T-helper 2 cell treated with Interferon-gamma antibody and Interleukin-4, amounts not matched to agents 100 ng/mL and 5 ng/mL, for 36 hours (primary cell): ENCODE results near the gene PHKB. TPM values are rescaled to one million over a fixed set of nuclear protein-coding genes. Genes with fewer than 3 reads are reported as not detected.
"Not testable (repeated sequence)": the region's sequence is repeated elsewhere in the genome, so short reads cannot be mapped to it uniquely, and the experiment has no call there.

Source experiments
- intact Hi-C: fragments of 100-400 bp; cut with micrococcal nuclease; formaldehyde crosslinking; loops from one replicate; pipeline ENCODE4 v1.15.1; 2023
- total RNA-seq: library from RNA; stranded (reverse); gene quantifications from 2 replicates; pipeline ENCODE4 v1.2.3, GENCODE V29; 2022

The PHKB gene
- total RNA-seq, 1 donor from 2014 or later, result 42.7 TPM

DNA sequence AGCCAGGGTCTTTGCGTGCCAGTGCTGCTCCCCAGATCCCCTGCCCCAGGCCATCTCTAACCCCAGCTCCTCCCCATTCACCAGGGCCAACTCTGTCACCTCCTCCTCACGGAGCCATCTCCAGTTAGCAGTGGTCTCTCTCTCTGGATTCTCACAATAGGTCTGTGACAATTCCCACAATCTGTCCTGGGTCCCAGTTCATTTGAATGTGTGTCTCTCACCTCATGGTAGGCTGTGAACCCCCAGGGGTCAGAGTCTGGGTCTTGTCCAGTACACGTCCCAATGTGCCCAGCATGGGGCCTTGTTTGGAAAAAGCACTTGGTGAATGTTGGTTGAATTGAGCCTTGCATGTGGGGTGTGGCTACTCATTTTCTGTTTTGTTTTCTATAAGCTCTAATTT lies 205.3 kb downstream of the PHKB start:
- intact Hi-C loops, result no loop called here

DNA sequence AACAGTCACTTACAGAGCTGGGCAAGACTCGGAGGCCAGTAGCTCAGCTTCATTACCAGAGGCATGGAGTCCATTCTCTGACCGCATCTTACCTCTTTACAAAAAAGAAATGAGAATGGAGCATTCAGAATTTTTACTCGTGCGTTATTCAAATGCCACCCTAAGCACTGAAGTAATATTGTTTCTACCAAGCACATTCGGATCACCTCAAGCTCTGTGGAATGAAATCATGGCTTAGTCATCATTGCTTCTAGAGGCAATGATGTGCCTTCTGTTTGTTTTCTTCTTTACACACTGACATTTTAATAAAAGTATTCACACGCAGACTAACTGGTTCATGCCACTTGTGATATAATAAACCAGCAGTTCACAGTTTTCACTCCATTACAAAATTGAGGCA lies 206.8 kb downstream of the PHKB start:
- intact Hi-C loops, result no loop called here

DNA sequence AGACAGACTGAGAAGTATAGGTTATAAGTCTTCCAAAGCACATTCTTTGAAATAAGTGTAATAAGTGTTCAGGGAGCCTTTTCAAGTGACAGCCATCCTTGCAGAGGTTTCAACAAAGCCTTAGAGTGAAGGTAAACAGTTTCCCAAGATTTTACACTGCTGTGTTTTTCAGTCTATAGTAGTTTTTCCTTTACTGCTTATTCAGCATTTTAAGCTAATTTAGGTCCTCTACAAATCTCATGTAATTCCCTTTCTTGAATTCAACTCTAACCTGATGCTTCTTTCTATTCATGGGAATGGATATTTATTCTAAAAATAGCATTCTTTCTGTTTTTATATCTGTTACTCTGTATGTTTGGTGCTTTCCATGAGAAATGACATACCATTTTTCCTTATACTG lies 211.3 kb downstream of the PHKB start:
- intact Hi-C loops, result no loop called here

DNA sequence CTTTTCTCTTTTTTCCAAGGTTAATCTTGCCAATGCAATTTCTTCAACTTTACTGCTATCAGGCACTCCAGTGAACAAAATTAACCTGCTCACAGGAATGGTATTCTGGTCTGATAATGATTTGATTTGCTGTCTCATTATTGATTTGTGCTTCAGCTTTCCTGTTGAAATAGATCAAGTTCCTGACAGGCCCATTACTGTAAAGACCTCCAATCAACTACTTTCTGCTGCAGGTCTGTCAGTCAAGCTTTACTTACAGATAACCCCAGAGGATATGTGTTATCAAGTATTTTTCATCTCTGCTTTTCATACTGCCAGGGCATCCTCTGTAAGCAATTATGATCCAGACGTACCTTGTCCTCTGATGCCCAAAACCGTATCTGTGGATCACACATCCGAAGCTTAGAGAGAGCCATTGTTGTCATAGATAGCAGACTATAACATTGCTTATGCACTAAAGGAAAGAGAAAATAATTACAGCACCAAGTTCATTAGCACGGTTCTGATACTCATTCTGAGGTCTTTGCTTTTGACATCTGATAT lies 215.6 kb downstream of the PHKB start:
- intact Hi-C loops, result no loop called here

DNA sequence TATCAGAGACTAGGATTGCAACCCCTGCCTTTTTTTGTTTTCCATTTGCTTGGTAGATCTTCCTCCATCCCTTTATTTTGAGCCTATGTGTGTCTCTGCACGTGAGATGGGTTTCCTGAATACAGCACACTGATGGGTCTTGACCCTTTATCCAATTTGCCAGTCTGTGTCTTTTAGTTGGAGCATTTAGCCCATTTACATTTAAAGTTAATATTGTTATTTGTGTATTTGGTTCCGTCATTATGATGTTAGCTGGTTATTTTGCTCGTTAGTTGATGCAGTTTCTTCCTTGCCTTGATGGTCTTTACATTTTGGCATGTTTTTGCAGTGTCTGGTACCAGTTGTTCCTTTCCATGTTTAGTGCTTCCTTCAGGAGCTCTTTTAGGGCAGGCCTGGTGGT lies 220.4 kb downstream of the PHKB start:
- intact Hi-C loops, result not testable (repeated sequence)

DNA sequence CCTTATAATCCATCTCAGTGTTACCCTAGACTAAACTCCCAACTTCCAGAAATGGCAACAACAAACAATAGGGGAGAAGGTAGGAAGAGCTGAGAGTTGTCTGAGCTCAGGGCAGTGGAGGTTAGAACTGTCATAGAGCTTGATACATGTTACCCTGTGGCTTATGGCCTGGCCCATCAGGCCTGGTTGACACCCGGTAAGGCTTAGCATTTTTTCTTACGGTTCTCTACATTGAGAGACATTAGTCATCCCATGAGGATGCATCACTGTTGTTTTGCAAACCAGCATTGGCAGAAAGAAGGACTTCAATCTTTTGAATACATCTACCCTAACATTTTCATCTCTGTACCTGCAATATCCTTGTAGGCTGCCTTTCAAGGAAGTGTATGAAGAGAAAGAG lies 226.6 kb downstream of the PHKB start:
- intact Hi-C loops, result no loop called here

DNA sequence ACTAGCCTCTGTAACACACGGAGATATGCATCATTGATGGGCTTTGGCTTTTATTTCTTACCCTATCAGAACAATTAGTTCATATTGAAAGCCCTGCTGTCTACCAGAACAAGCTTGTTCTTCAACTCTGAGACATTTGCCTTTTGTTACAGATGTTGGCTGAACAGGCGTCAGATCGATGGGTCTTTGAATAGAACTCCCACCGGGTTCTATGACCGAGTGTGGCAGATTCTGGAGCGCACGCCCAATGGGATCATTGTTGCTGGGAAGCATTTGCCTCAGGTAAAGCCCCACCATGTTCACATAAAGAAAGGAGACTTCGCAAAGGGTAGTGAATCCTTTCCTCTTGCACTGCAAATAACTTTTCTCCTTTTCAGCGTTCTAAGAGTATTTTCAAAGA lies 232.1 kb downstream of the PHKB start:
- intact Hi-C loops, result no loop called here

DNA sequence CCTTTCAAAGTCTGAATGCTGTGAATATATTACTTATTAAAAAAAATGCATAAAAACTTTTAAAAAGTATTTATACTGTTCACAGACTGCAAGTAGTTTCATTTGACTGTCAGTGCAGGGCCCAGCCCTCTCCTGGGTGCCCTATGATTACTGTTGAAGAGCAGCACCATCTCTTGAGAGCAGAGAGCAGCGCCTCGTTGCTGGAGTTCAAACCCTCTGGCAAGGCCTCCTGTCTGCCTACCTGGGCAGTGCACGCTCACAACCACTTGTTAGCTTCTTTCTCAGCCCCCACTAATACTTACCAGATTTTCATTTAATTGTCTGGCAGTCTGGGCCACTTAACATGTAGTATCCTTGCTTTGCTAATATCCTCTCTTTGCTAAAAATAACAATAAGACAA lies 233.4 kb downstream of the PHKB start:
- intact Hi-C loops, result no loop called here

DNA sequence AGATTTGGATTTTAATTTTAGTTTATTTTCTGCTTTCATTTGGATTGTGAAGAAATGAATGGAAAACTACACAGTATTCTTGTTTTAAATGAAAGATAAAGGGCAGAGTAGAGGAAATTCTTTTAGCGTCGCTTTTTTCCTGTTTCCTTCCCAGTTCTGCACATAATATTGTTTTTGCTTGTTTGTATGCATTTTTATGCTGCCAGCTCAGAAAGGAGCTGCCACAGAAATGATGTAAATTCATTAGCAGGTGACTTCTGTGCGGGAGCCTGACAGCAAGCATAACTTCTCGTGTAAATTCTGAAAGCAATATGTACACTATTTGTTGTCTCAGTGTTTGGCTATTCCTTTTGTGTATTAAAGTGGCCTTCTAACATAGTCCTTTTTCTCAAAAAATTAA lies 234.6 kb downstream of the PHKB start:
- intact Hi-C loops, result no loop called here

DNA sequence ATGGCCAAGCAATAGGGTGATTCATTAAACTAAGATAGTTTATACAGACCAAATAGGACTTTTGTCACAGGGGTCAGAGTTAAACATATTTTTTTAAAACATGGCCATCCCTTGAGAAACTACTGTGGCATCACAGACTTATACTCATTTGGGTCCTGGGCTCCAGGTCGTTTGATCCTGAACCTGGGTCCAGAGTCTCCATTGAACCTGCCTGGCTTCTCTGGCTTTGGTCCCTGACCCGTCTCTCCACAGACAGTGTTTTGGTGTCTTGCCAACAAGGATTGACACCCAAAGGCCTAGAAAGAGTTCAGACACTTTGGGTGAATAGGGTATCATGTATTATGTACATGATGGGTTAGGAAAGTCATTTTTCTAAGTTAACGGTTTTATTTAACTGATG lies 236.7 kb downstream of the PHKB start:
- intact Hi-C loops, result no loop called here

DNA sequence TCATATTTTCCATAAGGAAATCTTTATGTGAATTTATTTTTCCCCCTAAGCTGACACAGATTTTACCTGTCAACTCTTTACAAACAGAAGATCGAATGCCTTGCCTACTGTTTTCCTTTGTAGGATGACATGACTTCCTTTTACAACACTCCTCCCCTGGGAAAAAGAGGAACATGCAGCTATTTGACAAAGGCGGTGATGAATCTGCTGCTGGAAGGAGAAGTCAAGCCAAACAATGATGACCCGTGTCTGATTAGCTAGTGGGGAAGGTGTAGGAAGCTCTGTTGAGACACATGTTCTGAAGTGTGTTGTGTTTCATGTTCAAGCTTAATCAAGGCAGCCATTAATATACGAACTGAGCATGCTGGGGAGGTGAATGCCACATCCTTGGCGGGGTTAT lies 238.0 kb downstream of the PHKB start:
- intact Hi-C loops, result no loop called here

DNA sequence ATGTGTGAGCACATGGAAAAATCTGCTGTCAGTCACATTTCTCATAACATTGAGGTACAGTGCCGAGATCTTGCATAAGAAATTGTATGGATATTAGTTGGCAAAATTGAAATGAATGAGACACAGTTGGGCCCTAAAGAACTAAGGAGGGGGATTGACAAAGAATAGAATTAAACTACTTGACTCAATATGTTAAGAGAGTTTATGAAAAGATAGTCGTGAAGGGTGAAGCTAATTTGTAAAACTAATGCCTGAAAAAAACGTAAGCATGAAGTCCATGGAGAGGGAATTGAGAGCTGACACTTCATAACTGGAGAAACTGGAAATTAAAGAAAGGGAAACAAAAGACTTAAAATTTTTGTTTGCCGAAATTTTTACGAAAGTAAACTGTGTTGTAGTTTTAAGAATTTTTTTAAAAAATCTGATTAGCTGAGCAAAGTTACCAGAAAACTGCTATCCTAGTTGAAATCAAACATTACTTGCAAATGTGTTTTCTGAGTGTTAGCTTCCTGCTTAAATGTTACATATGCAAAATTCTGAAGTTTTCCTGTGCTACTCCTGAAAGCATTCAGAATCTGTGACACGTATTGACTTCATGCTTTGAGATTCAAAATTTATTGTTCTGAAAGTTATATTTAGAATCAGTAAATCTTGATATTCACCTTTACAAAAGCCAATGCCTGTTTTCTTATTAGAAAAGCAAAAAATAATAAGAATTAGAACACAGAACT lies 239.9 kb downstream of the PHKB start:
- intact Hi-C loops, result no loop called here

DNA sequence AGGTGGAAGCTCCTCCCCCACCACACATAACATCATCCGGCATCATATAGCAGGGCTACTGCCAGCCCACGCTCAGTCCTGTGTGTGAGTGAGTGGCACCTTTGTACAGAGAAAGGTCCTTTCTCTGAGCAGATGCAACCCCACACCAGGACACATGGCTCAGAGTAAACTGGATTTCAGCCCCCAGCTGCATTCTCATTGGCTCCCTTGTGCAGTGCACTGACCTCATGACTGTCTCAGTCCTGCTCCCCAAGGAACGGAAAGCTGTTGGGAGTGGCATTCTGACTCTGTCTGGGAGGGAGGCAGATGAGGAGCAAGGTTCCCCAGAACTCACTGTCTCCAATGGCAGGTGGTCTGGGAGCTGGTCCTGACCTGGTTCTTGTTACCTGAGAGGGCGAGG lies 244.1 kb downstream of the PHKB start:
- intact Hi-C loops, result no loop called here

DNA sequence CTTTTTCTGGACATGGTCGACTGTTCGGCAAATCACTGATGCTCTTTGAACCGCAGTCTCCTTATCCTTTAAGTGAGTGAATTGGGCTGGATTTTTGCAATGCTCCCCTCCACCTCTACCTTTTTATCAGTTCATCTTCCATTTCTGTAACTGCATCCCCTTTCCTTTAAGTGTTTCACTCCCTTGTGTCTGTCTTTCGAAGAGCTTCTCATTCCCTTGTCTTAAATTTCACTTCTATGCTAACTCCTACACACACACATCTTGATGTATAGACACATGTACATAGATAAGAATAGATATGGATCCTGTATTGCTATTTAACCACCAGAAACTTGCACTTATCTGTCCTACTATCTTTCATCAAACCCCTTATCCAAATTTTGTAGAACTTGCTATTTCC lies 250.7 kb downstream of the PHKB start:
- intact Hi-C loops, result no loop called here

DNA sequence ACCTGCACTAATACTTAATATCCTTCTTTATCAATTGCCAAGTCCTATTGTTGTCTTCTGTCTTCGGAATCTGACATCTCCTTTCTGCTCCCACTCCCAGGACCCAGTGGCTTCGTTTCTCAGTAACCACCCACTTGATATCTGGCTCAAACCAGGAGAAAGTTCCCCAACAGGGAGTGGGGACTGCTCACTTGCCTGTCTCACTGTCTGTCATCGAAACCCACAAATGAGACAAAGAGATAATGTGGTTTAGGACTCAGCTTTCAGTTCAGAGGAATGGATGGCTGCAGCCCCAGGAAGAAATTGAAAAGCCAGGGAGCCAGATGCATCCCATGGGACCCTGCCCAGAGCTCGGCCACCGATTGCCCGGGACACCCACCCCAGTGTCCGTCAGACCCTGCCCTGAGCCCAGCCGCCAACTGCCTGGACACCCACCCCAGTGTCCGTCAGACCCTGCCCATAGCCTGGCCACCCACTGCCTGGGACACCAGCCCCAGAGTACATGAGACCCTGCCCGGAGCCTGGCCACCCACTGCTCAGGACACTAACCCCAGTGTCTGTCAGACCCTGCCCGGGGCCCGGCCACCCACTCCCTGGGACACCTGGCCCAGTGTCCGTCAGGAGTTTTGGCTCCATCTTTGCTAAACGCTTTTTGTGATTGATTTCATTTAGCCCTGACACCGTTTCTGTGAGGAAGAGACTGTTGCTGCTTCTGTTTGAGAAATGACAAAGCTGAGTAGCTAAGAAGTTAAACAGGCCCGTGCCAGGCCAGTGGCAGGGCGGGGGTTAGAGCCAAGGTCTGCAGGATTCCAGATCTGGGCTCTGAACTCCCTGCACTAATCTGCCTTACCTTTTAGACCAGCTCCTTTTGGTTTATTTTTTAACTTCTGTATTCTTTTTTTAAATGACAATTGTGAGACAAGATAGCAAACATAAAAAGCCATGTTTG lies 251.4 kb downstream of the PHKB start:
- intact Hi-C loops, result no loop called here

DNA sequence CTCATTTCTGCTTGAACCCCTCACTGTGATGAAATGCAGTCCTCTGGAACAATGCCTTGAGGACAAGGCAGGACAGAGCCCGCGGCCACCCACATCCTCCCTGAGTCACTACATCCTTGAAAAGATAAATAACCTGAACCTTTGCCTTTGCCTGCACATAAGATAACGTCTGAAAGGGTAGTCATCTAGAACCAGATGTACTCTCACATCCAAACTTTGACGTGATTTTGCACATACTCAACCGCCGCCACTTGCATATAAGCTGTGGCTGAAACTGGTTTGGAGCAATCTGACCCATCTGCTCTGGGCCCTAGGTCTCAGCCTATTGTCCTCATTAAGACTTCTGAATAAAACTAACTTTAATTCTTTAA lies 252.1 kb downstream of the PHKB start:
- intact Hi-C loops, result no loop called here

DNA sequence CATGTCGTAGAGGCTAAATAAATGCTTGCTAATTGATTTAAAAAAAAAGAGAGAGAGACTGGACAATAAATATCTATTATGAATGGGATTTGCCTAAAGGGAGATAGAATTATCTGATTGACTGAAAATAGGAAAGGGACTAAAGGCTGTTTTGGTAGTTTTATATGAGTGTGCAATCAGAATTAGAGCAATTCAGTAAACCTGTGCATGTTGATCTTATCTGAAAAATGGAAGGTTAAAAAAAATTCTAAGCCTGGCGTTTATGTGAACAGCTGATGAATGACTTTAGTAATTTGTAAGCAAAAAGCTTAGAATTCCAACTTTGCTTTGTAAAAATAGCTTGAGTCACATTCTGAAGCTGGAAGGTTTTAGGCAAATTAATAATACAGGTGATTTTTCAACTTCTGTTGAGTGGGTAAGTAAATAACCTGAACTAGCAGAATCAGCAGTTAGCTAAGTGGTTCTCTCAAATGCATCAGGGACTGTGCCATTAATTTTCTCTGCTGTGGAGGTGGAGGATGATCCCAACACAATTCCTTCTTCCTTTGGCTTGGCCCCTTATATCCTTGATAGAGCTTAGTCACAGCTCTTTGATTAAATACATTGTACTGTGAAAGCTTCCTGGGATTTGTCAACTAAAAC lies 254.4 kb downstream of the PHKB start:
- intact Hi-C loops, result no loop called here

DNA sequence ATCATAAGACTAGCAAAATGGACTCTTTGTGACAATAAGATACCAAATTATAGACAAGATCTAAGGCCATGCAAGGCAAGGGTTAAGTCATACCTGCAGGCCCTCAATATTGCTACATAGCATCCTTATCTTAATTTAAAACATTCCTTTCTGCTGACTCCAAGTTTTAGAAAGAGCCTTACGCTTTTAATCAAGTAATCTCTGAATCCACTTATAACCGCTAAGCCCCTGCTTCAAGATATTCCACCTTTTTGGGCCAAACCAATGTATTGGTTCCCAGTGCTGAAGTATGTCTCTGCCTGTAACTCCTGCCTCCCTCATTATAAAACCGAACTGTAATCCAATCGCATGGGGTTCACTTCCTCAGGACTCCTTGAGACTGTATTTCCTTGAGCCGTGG lies 255.4 kb downstream of the PHKB start:
- intact Hi-C loops, result no loop called here

DNA sequence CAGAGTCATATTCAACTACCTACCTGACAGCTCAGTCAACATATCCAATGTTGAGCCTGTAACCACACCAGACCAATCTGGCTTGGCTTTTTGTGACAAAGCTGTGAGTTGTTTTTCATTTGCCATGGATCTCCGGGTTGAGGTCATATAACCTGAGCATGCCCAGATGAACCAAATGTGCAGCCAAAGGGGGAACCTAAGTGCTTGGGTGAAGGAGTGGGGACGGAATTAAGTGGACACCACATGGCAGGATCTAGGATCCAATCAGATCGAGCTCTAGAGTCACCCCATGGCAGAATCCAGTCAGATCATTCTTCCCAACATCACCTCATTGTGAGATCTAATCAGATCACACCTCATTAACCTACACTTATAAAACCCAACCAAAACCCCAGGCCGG lies 258.6 kb downstream of the PHKB start:
- intact Hi-C loops, result no loop called here

DNA sequence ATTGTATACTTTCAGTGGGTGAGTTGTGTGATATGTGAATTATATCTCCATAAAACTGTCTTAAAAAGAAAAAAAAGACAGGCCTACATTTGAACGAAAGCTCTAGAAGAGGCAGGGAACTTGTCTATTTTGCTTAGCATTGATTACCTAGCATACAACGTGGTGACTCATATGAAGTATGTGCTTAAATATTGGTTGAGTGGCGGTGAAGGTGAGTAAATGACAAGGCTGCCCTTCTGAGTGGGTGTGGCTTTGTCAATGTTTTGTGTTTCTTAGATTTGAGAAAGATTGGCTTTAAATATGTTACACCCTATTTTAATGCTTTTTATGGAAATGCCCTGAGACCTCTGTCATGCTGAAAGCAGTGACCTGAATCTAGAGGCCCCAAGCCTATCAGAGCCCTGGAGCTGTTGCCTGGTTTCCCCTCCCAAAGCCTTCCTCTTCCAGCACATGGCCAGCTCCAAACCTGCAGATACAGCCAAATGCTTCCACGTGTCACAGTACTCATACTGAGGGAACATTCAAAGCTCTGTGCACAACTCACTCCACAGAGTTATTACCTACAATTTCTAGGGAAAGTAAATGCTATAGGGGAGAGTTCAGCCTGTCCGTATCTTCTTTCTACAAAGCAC lies 260.0 kb downstream of the PHKB start:
- intact Hi-C loops, result no loop called here

DNA sequence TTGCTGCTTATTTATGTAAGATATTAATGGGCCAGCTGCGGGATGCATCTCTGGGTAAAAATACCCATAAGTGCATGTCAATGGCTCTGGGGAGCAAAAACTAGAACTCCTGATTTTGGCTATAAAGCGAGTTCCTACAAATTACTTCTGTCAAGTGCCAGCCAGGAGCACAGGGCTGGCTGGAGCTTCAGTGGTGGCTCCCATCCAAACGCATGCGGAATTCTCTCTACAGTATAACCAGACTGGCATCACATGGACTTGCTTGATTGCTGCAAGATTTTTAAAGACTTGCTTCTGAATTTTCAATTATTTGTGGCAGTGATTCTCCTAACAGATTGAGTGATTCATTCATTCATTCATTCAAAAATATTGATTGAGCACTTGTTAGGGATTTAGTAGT lies 260.9 kb downstream of the PHKB start:
- intact Hi-C loops, result no loop called here
